ENCODE results near the gene EFTUD2.

EFTUD2 gene

GRCh38 chr17:44919885-44920564 lies 20.8 kb upstream of the EFTUD2 start:
- DNase-seq (peak; percentile 72), ATAC-seq (replicated peaks) (peak; percentile 92)
- Mint-ChIP-seq H3K4me3 (peak overlapping the region in 1 of 2 donors; percentile 26), H3K36me3 (no peaks in the 10 kb centered on the region), H3K9me3 (no peaks in the 10 kb centered on the region), H3K4me1 (peaks cover 16 to 17% of the 10 kb centered on the region in 2 donors), H3K27ac (peak overlapping the region; percentile 17), H3K27me3 (peaks cover 20 to 47% of the 10 kb centered on the region in 2 donors)

GRCh38 chr17:44919411-44919810 lies 20.2 kb upstream of the EFTUD2 start:
- no peak for ATAC-seq (replicated peaks)
- no peak for DNase-seq
- Mint-ChIP-seq H3K27ac (no peak overlapping the region), H3K4me3 (no peak overlapping the region), H3K9me3 (no peaks in the 10 kb centered on the region), H3K27me3 (peaks cover 20 to 53% of the 10 kb centered on the region in 2 donors), H3K36me3 (no peaks in the 10 kb centered on the region), H3K4me1 (peaks cover 16 to 17% of the 10 kb centered on the region in 2 donors)

GRCh38 chr17:44918006-44918405 lies 18.8 kb upstream of the EFTUD2 start:
- Mint-ChIP-seq H3K27ac (no peak overlapping the region), H3K4me1 (peaks cover 17 to 21% of the 10 kb centered on the region in 2 donors), H3K4me3 (no peak overlapping the region), H3K36me3 (no peaks in the 10 kb centered on the region), H3K27me3 (peaks cover 26 to 63% of the 10 kb centered on the region in 2 donors), H3K9me3 (no peaks in the 10 kb centered on the region)
- DNase-seq (no peak), ATAC-seq (replicated peaks) (no peak)

DNA sequence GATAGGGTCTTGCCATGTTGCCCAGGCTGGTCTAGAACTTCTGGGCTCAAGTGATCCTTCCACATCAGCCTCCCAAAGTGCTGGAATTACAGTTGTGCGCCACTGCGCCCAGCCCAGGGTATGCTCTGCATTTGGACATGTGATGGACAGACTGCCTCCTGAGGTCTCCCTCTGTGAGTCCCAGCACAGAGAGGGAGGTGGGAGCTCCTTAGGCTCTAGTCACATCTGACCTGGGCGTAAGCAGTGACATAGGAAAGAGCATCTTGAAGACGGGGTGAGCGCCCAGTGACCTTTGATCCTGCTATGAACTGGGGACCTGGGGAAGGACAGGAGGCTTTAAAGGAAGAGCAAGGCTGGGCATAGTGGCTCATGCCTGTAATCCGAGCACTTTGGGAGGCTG lies 18.2 kb upstream of the EFTUD2 start:
- DNase-seq (no peak), ATAC-seq (replicated peaks) (no peak)
- no peak overlapping the region for H3K4me3 Mint-ChIP-seq
- H3K27me3 Mint-ChIP-seq = peaks cover 28 to 61% of the 10 kb centered on the region in 2 donors
- peaks cover 17 to 21% of the 10 kb centered on the region in 2 donors for H3K4me1 Mint-ChIP-seq
- H3K9me3 Mint-ChIP-seq = no peaks in the 10 kb centered on the region
- H3K27ac Mint-ChIP-seq = no peak overlapping the region
- H3K36me3 Mint-ChIP-seq = no peaks in the 10 kb centered on the region

- no peaks in the 10 kb centered on the region for H3K9me3 Mint-ChIP-seq
- DNase-seq = no peak
- H3K4me3 Mint-ChIP-seq = no peak overlapping the region
- peaks cover 17 to 21% of the 10 kb centered on the region in 2 donors for H3K4me1 Mint-ChIP-seq
- no peaks in the 10 kb centered on the region for H3K36me3 Mint-ChIP-seq
- H3K27me3 Mint-ChIP-seq = peaks cover 27 to 60% of the 10 kb centered on the region in 2 donors
- H3K27ac Mint-ChIP-seq = peak overlapping the region; percentile 21
- ATAC-seq (replicated peaks) = no peak
Measured at GRCh38 chr17:44916781-44917241, 17.6 kb upstream of the EFTUD2 start.

- DNase-seq (no peak), ATAC-seq (replicated peaks) (no peak)
- Mint-ChIP-seq H3K4me1 (peaks cover 20 to 23% of the 10 kb centered on the region in 2 donors), H3K27ac (no peak overlapping the region), H3K4me3 (no peak overlapping the region), H3K36me3 (no peaks in the 10 kb centered on the region), H3K9me3 (no peaks in the 10 kb centered on the region), H3K27me3 (peaks cover 27 to 58% of the 10 kb centered on the region in 2 donors)
Measured at GRCh38 chr17:44915862-44916780, 16.9 kb upstream of the EFTUD2 start.

DNA sequence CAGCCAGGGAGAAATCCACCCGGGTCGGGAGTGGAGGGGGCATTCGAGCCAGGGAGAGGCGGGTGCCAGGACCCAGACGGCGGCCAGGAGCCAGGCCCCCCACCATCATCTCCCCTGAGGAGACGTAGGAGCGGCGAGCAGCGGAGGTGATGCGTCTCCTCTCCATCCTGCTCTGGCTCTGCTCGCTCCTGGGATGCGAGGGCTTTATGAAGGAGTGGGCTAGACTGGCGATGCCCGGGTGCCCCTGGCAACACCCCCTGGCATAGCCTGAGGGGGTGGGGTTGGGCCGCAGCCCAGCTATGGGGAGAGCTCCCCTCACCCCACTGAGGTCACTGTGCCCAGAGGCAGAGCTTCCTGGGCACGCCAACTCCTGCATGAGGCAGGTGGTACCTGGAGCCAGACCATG lies 16.1 kb upstream of the EFTUD2 start, which contains the start of gene GFAP:
Gene GFAP, minus strand, starts transcription at position 180 of the 406 bp plus-strand sequence. Its CDS starts 14 bp downstream, at position 166.
- Mint-ChIP-seq H3K27me3 (peaks cover 30 to 58% of the 10 kb centered on the region in 2 donors), H3K27ac (no peak within 1 kb of the TSS), H3K9me3 (no peaks in the 10 kb centered on the region), H3K4me1 (peaks cover 17 to 23% of the 10 kb centered on the region in 2 donors), H3K36me3 (no peaks in the 10 kb centered on the region), H3K4me3 (no peak within 1 kb of the TSS)
- DNase-seq (no peak), ATAC-seq (replicated peaks) (no peak)

DNA sequence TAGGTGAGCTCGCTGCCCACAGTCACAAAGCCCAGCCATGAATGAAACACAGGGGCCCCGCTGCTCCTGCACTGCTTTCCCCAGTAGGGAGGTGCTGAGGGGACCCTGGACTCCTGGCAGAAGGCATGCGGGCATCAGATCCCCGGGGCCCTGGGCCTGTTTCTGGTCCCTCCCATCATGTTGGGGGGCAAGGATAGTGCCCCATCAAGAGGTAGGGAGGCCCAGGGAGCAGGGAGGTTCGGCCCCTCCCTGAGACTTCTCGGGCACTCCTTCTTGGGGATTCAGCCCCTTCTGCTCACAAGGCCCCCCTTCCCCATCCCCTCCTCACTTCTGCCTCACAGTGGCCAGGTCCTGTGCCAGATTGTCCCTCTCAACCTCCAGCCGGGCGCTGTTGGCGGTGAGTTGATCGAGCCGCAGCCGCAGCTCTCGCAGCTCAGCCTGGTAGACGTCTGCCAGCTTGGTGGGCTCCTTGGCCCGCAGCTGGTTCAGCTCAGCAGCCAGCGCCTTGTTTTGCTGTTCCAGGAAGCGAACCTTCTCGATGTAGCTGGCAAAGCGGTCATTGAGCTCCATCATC lies 15.5 kb upstream of the EFTUD2 start:
- ATAC-seq (replicated peaks) (no peak), DNase-seq (no peak)
- H3K9me3 Mint-ChIP-seq = no peaks in the 10 kb centered on the region
- peaks cover 34 to 59% of the 10 kb centered on the region in 2 donors for H3K27me3 Mint-ChIP-seq
- peaks cover 12 to 17% of the 10 kb centered on the region in 2 donors for H3K4me1 Mint-ChIP-seq
- no peak overlapping the region for H3K27ac Mint-ChIP-seq
- no peaks in the 10 kb centered on the region for H3K36me3 Mint-ChIP-seq
- H3K4me3 Mint-ChIP-seq = no peak overlapping the region

DNA sequence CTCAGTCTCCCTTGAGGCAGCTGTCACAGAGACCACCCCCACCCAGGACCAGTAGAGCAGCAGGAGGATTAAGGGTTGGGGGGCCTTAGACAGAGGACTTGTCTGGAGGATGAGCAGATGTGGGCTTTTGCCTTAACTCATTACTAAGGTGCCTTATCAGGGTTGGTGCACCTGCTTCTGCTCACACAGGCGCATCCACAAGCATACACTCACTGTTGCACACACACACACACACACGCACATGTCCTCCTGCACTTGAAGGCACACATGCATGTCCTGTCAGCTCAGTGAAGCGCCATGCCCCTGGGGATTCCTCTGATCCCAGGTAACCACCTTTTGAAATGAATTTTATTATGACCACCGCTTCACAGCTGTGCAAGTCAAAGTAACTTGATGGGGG lies 14.9 kb upstream of the EFTUD2 start:
- ATAC-seq (replicated peaks) = peak in 1 of 2 donors; percentile 51
- no peak for DNase-seq
- no peak overlapping the region for H3K4me3 Mint-ChIP-seq
- peaks cover 11 to 14% of the 10 kb centered on the region in 2 donors for H3K4me1 Mint-ChIP-seq
- peaks cover 34 to 59% of the 10 kb centered on the region in 2 donors for H3K27me3 Mint-ChIP-seq
- no peak overlapping the region for H3K27ac Mint-ChIP-seq
- no peaks in the 10 kb centered on the region for H3K36me3 Mint-ChIP-seq
- no peaks in the 10 kb centered on the region for H3K9me3 Mint-ChIP-seq

- H3K4me3 Mint-ChIP-seq = no peak overlapping the region
- ATAC-seq (replicated peaks) = no peak
- H3K36me3 Mint-ChIP-seq = no peaks in the 10 kb centered on the region
- DNase-seq = no peak
- H3K4me1 Mint-ChIP-seq = peaks cover 11 to 14% of the 10 kb centered on the region in 2 donors
- peak overlapping the region; percentile 6 for H3K27ac Mint-ChIP-seq
- no peaks in the 10 kb centered on the region for H3K9me3 Mint-ChIP-seq
- H3K27me3 Mint-ChIP-seq = peaks cover 37 to 61% of the 10 kb centered on the region in 2 donors
Measured at GRCh38 chr17:44913676-44914075, 14.4 kb upstream of the EFTUD2 start.

- DNase-seq (no peak), ATAC-seq (replicated peaks) (no peak)
- peaks cover 39 to 64% of the 10 kb centered on the region in 2 donors for H3K27me3 Mint-ChIP-seq
- H3K27ac Mint-ChIP-seq = no peak overlapping the region
- H3K9me3 Mint-ChIP-seq = no peaks in the 10 kb centered on the region
- no peaks in the 10 kb centered on the region for H3K36me3 Mint-ChIP-seq
- H3K4me3 Mint-ChIP-seq = no peak overlapping the region
- H3K4me1 Mint-ChIP-seq = peaks cover 11 to 14% of the 10 kb centered on the region in 2 donors
Measured at GRCh38 chr17:44912763-44913544, 13.7 kb upstream of the EFTUD2 start.

DNA sequence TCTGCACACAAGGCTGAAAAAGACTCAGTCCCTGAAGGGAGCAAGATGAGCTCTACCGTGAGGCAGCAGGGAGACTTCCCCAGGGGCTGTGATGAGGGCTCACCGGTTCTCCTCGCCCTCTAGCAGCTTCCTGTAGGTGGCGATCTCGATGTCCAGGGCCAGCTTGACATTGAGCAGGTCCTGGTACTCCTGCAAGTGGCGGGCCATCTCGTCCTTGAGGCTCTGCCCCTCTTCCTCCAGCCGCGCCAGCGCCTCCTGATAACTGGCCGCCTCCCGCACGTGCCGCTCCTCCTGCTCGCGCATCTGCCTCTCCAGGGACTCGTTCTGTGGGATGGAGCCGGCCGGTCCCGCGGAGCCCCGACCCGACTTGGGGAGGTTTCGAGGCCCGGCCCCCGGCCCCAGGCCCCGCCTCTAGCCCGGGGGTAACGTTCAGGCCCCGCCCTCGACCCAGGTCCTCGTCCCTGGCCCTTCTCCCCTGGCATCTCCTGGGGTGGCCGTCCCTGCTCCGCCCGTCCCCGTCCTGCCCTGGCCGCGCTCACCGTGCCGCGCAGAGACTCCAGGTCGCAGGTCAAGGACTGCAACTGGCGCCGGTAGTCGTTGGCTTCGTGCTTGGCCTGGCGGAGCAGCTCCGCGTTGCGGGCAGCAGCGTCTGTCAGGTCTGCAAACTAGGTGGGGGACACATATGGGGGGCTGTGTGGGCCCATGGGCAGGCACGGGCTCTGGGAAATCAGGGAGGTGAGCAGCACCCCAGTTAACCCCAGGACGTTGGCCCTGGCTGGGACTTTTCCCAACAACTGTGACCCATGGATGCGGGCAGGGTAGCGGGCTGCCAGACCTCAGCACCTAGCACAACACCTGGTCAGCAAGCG lies 12.1 kb upstream of the EFTUD2 start:
- Mint-ChIP-seq H3K27me3 (peaks cover 41 to 60% of the 10 kb centered on the region in 2 donors), H3K9me3 (no peaks in the 10 kb centered on the region), H3K36me3 (no peaks in the 10 kb centered on the region), H3K4me3 (peak overlapping the region; percentile 32 to 70), H3K4me1 (peaks cover 11 to 14% of the 10 kb centered on the region in 2 donors), H3K27ac (no peak overlapping the region)
- DNase-seq (peak; percentile 38), ATAC-seq (replicated peaks) (peak; percentile 84 to 85)
